SU-DHL-6 (cell line): ENCODE results near the gene KRTAP10-4.

Experiments used
- H2AFZ ChIP-seq: fragments of 200-600 bp; sonication (generic); 2 replicates; pipeline ENCODE4 v1.6.1; 2014; ENCODE audit warnings: low read depth, mild to moderate bottlenecking, moderate library complexity, mixed read lengths, antibody characterized with exemption, low read length; ENCODE audit not compliant: severe bottlenecking
- H3F3A ChIP-seq: fragments of 200-600 bp; shearing (Covaris generic); 2 replicates; pipeline ENCODE4 v1.6.0; 2016; ENCODE audit warnings: antibody characterized with exemption, mild to moderate bottlenecking; ENCODE audit not compliant: insufficient read depth
- H3K27ac ChIP-seq: fragments of 200-600 bp; sonication (generic); 2 replicates; pipeline ENCODE4 v1.5.1; 2016; ENCODE audit warnings: low read depth, mild to moderate bottlenecking, low read length, moderate library complexity, mixed read lengths
- H3K27me3 ChIP-seq: fragments of 200-600 bp; sonication (generic), shearing (Covaris generic); 2 replicates; pipeline ENCODE4 v1.6.0; 2014; ENCODE audit warnings: mild to moderate bottlenecking, low read length
- H3K36me3 ChIP-seq: fragments of 200-600 bp; sonication (generic); 2 replicates; pipeline ENCODE4 v1.6.1; 2014; ENCODE audit warnings: mild to moderate bottlenecking, low read length, mixed read lengths
- H3K4me2 ChIP-seq: fragments of 300-600, 200-600 bp; shearing (Covaris generic), sonication (generic); 2 replicates; pipeline ENCODE4 v1.6.0; 2014; ENCODE audit warnings: low read length, low read depth, mild to moderate bottlenecking; ENCODE audit not compliant: poor library complexity, severe bottlenecking
- H3K4me3 ChIP-seq: fragments of 200-600 bp; sonication (generic); 2 replicates; pipeline ENCODE4 v1.5.1; 2014; ENCODE audit warnings: antibody characterized with exemption, low read length, mild to moderate bottlenecking, mixed read lengths; ENCODE audit not compliant: insufficient read depth, poor library complexity, severe bottlenecking
- H3K79me2 ChIP-seq: fragments of 200-600 bp; sonication (generic); 2 replicates; pipeline ENCODE4 v1.6.1; 2014; ENCODE audit warnings: mild to moderate bottlenecking, low read length, moderate library complexity; ENCODE audit not compliant: insufficient read depth
- H3K9ac ChIP-seq: fragments of 200-600 bp; sonication (generic); 2 replicates; pipeline ENCODE4 v1.7.0; 2014; ENCODE audit warnings: mild to moderate bottlenecking, low read length
- H3K9me2 ChIP-seq: fragments of 200-600 bp; sonication (generic); replicated peaks from 2 replicates; pipeline ENCODE4 v1.6.1; 2014; ENCODE audit warnings: low read length; ENCODE audit not compliant: insufficient read depth
- H3K9me3 ChIP-seq: fragments of 200-600 bp; sonication (generic); 2 replicates; pipeline ENCODE4 v1.6.1; 2014; ENCODE audit warnings: low read length, mixed read lengths; ENCODE audit not compliant: insufficient read depth
- H4K20me1 ChIP-seq: fragments of 200-600 bp; sonication (generic); 2 replicates; pipeline ENCODE4 v1.6.1; 2014; ENCODE audit warnings: low read depth, mild to moderate bottlenecking, antibody characterized with exemption, low read length, moderate library complexity, mixed read lengths
- EZH2phosphoT487 ChIP-seq: fragments of 200-600 bp; sonication (generic), shearing (Covaris generic); conservative IDR thresholded peaks from 2 replicates; pipeline ENCODE4 v1.6.1; 2018; ENCODE audit warnings: mild to moderate bottlenecking, antibody characterized with exemption, low read length, moderate library complexity, mixed read lengths
- TF ChIP-seq, protein P1 (sequence below): fragments of 200-600 bp; sonication (generic); IDR thresholded peaks from one replicate; pipeline ENCODE4 v1.5.1; 2017; ENCODE audit warnings: antibody characterized with exemption, mild to moderate bottlenecking, low read length, moderate library complexity; ENCODE audit not compliant: insufficient read depth, poor library complexity, severe bottlenecking

KRTAP10-4 gene

DNA sequence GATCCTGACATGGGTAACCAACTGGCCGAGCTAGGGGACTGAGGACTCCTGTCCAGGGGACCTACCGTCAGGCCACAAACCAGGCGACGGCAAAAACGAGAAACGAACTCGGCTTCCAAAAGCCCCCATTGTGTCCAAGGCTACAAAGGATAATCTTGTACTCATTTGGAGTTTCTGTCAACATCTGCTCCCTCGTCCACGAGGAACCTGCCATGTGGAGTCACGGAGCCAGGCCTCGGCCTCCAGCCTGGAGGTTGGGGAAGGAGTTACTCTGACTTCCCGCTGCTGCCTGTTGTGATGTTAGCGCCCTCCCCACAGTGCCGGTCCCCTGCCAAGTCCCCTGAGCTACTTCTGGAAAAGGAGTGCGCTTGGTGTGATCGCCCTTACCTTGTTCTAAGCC, 40.8 kb upstream of the KRTAP10-4 start:
- Histone ChIP-seq H3K36me3 (no peaks in the 10 kb centered on the region), H3K79me2 (no peaks in the 10 kb centered on the region), H3K9me3 (no peaks in the 10 kb centered on the region), H3K4me2 (no peak overlapping the region), H3K27me3 (no peaks in the 10 kb centered on the region), H3K27ac (no peak overlapping the region), H4K20me1 (no peaks in the 10 kb centered on the region), H3F3A (no peaks in the 10 kb centered on the region), H3K4me3 (no peak overlapping the region), H2AFZ (no peak overlapping the region), H3K9ac (no peak overlapping the region), H3K9me2 (no peaks in the 10 kb centered on the region)
- TF ChIP-seq, protein P1, sequence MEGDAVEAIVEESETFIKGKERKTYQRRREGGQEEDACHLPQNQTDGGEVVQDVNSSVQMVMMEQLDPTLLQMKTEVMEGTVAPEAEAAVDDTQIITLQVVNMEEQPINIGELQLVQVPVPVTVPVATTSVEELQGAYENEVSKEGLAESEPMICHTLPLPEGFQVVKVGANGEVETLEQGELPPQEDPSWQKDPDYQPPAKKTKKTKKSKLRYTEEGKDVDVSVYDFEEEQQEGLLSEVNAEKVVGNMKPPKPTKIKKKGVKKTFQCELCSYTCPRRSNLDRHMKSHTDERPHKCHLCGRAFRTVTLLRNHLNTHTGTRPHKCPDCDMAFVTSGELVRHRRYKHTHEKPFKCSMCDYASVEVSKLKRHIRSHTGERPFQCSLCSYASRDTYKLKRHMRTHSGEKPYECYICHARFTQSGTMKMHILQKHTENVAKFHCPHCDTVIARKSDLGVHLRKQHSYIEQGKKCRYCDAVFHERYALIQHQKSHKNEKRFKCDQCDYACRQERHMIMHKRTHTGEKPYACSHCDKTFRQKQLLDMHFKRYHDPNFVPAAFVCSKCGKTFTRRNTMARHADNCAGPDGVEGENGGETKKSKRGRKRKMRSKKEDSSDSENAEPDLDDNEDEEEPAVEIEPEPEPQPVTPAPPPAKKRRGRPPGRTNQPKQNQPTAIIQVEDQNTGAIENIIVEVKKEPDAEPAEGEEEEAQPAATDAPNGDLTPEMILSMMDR = no peak

DNA sequence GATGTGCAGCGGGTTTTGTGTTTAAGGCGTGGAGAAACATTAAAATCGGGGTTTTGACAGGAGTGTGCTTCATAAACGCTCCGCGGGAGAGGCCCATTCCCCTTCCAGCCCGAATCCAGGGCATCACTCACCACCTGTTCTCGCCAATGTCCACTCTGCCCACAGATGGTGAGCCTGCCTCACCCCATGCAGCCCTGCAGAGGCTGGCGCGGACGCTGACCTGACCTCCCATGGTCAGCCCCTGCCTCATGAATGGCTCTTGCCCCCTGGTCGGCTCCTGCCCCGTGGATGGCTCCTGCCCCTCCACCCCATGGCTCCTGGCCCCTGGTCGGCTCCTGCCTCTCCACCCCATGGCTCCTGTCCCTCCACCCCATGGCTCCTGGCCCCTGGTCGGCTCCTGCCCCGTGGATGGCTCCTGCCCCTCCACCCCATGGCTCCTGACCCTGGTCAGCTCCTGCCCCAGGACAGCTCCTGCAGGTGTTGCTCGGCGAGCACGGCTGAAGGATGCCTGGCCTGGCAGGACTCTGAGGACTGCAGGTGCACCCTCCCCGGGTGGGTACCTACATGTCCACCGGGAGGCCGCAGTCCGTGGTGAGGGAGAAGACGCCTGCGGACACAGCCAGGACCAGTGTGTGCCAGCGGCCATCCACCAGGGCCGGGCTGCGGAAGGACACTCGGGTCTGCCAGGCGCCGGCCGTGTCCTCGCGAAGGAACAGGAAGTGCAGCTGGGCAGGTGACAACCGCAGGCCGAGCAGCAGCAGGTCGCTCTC, 40.2 kb upstream of the KRTAP10-4 start:
- TF ChIP-seq EZH2phosphoT487 = no peak
- TF ChIP-seq, protein P1 = no peak
- H3K9me3 ChIP-seq = no peaks in the 10 kb centered on the region
- H2AFZ ChIP-seq = no peak overlapping the region
- no peak overlapping the region for H3K9ac ChIP-seq
- H3K4me3 ChIP-seq = no peak overlapping the region
- no peaks in the 10 kb centered on the region for H3K9me2 ChIP-seq
- H3K27me3 ChIP-seq = no peaks in the 10 kb centered on the region
- no peak overlapping the region for H3K27ac ChIP-seq
- no peaks in the 10 kb centered on the region for H4K20me1 ChIP-seq
- H3F3A ChIP-seq = no peaks in the 10 kb centered on the region
- no peaks in the 10 kb centered on the region for H3K36me3 ChIP-seq
- H3K79me2 ChIP-seq = no peaks in the 10 kb centered on the region
- no peak overlapping the region for H3K4me2 ChIP-seq

DNA sequence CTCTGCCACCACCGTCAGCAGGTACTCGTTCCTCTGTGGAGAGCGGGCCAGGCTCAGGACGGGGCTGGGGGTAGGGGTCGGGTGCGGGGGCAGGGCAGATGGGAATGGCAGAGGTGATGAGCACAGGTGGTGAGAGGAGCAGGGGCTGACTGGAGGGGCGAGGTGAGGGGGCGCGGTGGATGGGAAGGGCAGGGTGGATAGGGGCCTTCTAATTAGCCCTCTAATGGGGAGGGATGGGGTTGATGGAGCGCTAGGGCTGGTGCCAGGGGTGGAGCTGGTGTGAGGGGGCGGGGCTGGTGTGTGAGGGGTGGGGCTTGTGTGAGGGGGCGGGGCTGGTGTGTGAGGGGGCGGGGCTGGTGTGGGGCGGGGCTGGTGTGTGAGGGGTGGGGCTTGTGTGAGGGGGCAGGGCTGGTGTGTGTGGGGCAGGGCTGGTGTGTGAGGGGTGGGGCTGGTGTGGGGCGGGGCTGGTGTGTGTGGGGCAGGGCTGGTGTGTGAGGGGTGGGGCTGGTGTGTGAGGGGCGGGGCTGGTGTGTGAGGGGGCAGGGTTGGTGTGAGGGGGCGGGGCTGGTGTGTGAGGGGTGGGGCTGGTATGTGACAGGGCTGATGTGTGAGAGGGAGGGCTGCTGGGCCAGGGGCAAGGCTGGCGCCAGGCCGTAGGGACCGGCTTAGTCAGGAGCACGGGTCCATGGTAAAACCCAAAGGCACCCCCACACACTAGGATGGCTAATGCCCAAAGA, 39.5 kb upstream of the KRTAP10-4 start:
- Histone ChIP-seq H3K27me3 (no peaks in the 10 kb centered on the region), H4K20me1 (no peaks in the 10 kb centered on the region), H3K9me3 (no peaks in the 10 kb centered on the region), H3F3A (no peaks in the 10 kb centered on the region), H3K79me2 (no peaks in the 10 kb centered on the region), H3K9ac (no peak overlapping the region), H3K36me3 (no peaks in the 10 kb centered on the region), H3K9me2 (no peaks in the 10 kb centered on the region), H3K27ac (no peak overlapping the region), H3K4me2 (no peak overlapping the region), H2AFZ (no peak overlapping the region), H3K4me3 (no peak overlapping the region)
- TF ChIP-seq, protein P1 = no peak
- TF ChIP-seq EZH2phosphoT487 = no peak
